Measurements from ENCODE around the gene ARHGAP26.

Gene ARHGAP26

GRCh38 chr5:143047091-143047490 lies 276.9 kb downstream of the ARHGAP26 start:
- Histone ChIP-seq H3K27me3 (ENCODE audit: control insufficient read depth in 1 of 2, insufficient read depth in 1 of 2, low read length in 2 of 2) (no peaks in the 10 kb centered on the region), H2BK15ac (ENCODE audit: low read depth, poor library complexity, severe bottlenecking) (no peak overlapping the region)
- WGBS = 100% methylated on average over 1 of the region's 1 CpG

DNA sequence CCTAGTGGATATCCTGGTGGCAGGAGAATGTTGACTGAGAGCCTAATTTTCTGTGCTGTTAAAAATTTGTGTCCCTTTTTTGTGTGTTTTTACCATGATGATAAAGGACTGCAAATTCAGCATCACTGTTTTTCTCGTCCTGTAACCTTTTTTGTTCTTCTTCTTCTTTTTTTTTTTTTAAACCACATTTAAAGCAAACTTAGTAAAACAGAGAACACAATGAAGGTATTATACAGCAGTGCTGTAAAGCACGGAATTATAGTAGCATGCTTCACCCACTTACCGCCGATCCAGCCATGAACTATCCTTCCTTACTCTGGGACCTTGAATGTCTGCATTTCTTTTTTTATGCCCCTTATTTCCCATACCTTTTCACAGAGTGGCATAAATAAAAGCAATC lies 280.0 kb downstream of the ARHGAP26 start:
- Histone ChIP-seq H3K14ac (ENCODE audit: low read length in 2 of 2) (no peak overlapping the region), H2BK120ac (ENCODE audit: low read depth, low read length) (peak overlapping the region; percentile 61), H4K8ac (ENCODE audit: low read length) (peak overlapping the region; percentile 54), H2BK5ac (ENCODE audit: low read depth, low read length, poor library complexity, severe bottlenecking) (no peak overlapping the region), H3K27me3 (ENCODE audit: control insufficient read depth in 1 of 2, insufficient read depth in 1 of 2, low read length in 2 of 2) (no peaks in the 10 kb centered on the region), H2BK15ac (ENCODE audit: low read depth, poor library complexity, severe bottlenecking) (peak overlapping the region; percentile 69), H3K4me3 (ENCODE audit: insufficient read depth in 1 of 2, low read depth in 1 of 2, low read length in 2 of 2) (no peak overlapping the region), H3K27ac (ENCODE audit: low read length, poor library complexity, severe bottlenecking) (no peak overlapping the region), H3K79me1 (replicated peaks; ENCODE audit: low read length, poor library complexity, severe bottlenecking) (peaks cover 3% of the 10 kb centered on the region), H3K4ac (ENCODE audit: low read depth in 1 of 2, low read length in 2 of 2) (peak overlapping the region in 1 of 2 experiments; percentile 81), H2BK12ac (ENCODE audit: low read length in 2 of 2) (peak overlapping the region in 1 of 2 experiments; percentile 84), H4K91ac (ENCODE audit: low read length) (no peak overlapping the region), H3K9me3 (ENCODE audit: control insufficient read depth, low read length) (no peaks in the 10 kb centered on the region), H3K4me1 (ENCODE audit: control insufficient read depth, insufficient read depth, low read depth, low read length) (peaks cover 3% of the 10 kb centered on the region), H3K9ac (ENCODE audit: low read length) (no peak overlapping the region), H3K23ac (ENCODE audit: low read length in 2 of 2) (no peak overlapping the region), H3K36me3 (ENCODE audit: control insufficient read depth in 1 of 2, insufficient read depth in 2 of 2, low read depth in 1 of 2, low read length in 2 of 2) (no peaks in the 10 kb centered on the region), H3K4me2 (ENCODE audit: low read length, poor library complexity, severe bottlenecking) (no peak overlapping the region), H2AFZ (ENCODE audit: low read depth, low read length) (no peak overlapping the region), H2AK5ac (ENCODE audit: low read length, severe bottlenecking) (peak overlapping the region; percentile 39), H3K18ac (ENCODE audit: low read depth in 1 of 2, low read length in 2 of 2) (no peak overlapping the region)
- DNase-seq = no peak
- 97% methylated on average over 4 of the region's 4 CpGs for WGBS

More at GRCh38 chr5:143047091-143047490, 276.9 kb downstream of the ARHGAP26 start:
- Histone ChIP-seq H2BK5ac (ENCODE audit: low read depth, low read length, poor library complexity, severe bottlenecking) (no peak overlapping the region), H3K36me3 (ENCODE audit: control insufficient read depth in 1 of 2, insufficient read depth in 2 of 2, low read depth in 1 of 2, low read length in 2 of 2) (no peaks in the 10 kb centered on the region), H3K4ac (ENCODE audit: low read depth in 1 of 2, low read length in 2 of 2) (no peak overlapping the region), H3K23ac (ENCODE audit: low read length in 2 of 2) (no peak overlapping the region), H3K4me1 (ENCODE audit: control insufficient read depth, insufficient read depth, low read depth, low read length) (no peaks in the 10 kb centered on the region), H2BK120ac (ENCODE audit: low read depth, low read length) (no peak overlapping the region), H2AK5ac (ENCODE audit: low read length, severe bottlenecking) (no peak overlapping the region), H3K4me3 (ENCODE audit: insufficient read depth in 1 of 2, low read depth in 1 of 2, low read length in 2 of 2) (no peak overlapping the region), H3K14ac (ENCODE audit: low read length in 2 of 2) (no peak overlapping the region), H4K8ac (ENCODE audit: low read length) (no peak overlapping the region), H3K18ac (ENCODE audit: low read depth in 1 of 2, low read length in 2 of 2) (no peak overlapping the region), H3K9ac (ENCODE audit: low read length) (no peak overlapping the region), H3K27ac (ENCODE audit: low read length, poor library complexity, severe bottlenecking) (no peak overlapping the region), H2BK12ac (ENCODE audit: low read length in 2 of 2) (no peak overlapping the region), H3K4me2 (ENCODE audit: low read length, poor library complexity, severe bottlenecking) (no peak overlapping the region), H4K91ac (ENCODE audit: low read length) (no peak overlapping the region), H2AFZ (ENCODE audit: low read depth, low read length) (no peak overlapping the region), H3K9me3 (ENCODE audit: control insufficient read depth, low read length) (no peaks in the 10 kb centered on the region), H3K79me1 (replicated peaks; ENCODE audit: low read length, poor library complexity, severe bottlenecking) (peaks cover 3% of the 10 kb centered on the region)
- no peak for DNase-seq

GRCh38 chr5:143051244-143052058 lies 281.3 kb downstream of the ARHGAP26 start:
- peak; percentile 94 for DNase-seq
- Histone ChIP-seq H2BK15ac (ENCODE audit: low read depth, poor library complexity, severe bottlenecking) (no peak overlapping the region), H3K14ac (ENCODE audit: low read length in 2 of 2) (no peak overlapping the region), H3K9me3 (ENCODE audit: control insufficient read depth, low read length) (no peaks in the 10 kb centered on the region), H3K18ac (ENCODE audit: low read depth in 1 of 2, low read length in 2 of 2) (peak overlapping the region; percentile 31 to 57), H3K4me2 (ENCODE audit: low read length, poor library complexity, severe bottlenecking) (peak overlapping the region; percentile 65), H2BK12ac (ENCODE audit: low read length in 2 of 2) (peak overlapping the region; percentile 39 to 86), H3K27ac (ENCODE audit: low read length, poor library complexity, severe bottlenecking) (peak overlapping the region; percentile 94), H3K4me1 (ENCODE audit: control insufficient read depth, insufficient read depth, low read depth, low read length) (peaks cover 3% of the 10 kb centered on the region), H3K4me3 (ENCODE audit: insufficient read depth in 1 of 2, low read depth in 1 of 2, low read length in 2 of 2) (peak overlapping the region in 1 of 2 experiments; percentile 50), H2AFZ (ENCODE audit: low read depth, low read length) (peak overlapping the region; percentile 85), H2BK120ac (ENCODE audit: low read depth, low read length) (no peak overlapping the region), H3K27me3 (ENCODE audit: control insufficient read depth in 1 of 2, insufficient read depth in 1 of 2, low read length in 2 of 2) (no peaks in the 10 kb centered on the region), H2BK5ac (ENCODE audit: low read depth, low read length, poor library complexity, severe bottlenecking) (peak overlapping the region; percentile 3), H3K79me1 (replicated peaks; ENCODE audit: low read length, poor library complexity, severe bottlenecking) (peaks cover 3% of the 10 kb centered on the region), H3K36me3 (ENCODE audit: control insufficient read depth in 1 of 2, insufficient read depth in 2 of 2, low read depth in 1 of 2, low read length in 2 of 2) (no peaks in the 10 kb centered on the region), H3K23ac (ENCODE audit: low read length in 2 of 2) (no peak overlapping the region), H2AK5ac (ENCODE audit: low read length, severe bottlenecking) (no peak overlapping the region), H4K91ac (ENCODE audit: low read length) (no peak overlapping the region), H3K9ac (ENCODE audit: low read length) (peak overlapping the region; percentile 82), H3K4ac (ENCODE audit: low read depth in 1 of 2, low read length in 2 of 2) (peak overlapping the region in 1 of 2 experiments; percentile 49), H4K8ac (ENCODE audit: low read length) (peak overlapping the region; percentile 64)
- WGBS = 31% methylated on average over 5 of the region's 7 CpGs

DNA sequence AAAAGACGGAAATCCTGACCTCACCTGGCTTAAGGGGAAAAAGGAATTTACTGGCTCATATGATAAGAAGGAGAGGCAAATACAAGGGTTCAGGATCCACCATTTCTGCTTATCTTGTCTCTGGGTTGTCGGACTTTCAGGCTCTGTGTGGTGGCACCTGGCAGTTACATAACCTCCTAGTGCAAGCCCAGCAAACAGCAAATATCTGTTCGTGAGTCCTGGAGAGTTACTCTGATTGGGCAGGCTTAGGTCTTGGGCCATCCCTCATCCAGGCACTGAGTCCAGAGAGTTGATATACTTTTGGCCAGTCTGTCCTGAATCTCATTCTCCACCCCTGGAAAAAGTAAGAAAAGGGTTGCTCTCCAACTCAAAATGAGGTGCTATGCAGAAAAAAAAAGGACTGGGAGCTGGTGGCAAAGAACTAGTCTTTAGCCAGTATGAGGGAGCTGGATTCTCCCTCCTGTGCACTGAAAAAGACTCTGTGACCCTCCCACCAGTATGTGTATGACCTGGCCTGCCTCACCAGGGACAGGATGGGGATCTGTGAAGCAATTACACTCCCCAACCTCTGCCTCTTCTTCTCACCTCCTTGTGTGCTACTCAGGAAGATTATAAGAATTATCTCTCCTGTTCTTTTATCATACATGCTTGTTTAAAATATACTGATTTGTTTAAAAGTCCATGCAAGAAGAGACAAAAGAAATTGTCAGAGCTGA lies 282.9 kb downstream of the ARHGAP26 start:
- no peak overlapping the region for H3K9ac ChIP-seq (ENCODE audit: low read length)
- no peak overlapping the region for H3K23ac ChIP-seq (ENCODE audit: low read length in 2 of 2)
- no peak overlapping the region for H2BK15ac ChIP-seq (ENCODE audit: low read depth, poor library complexity, severe bottlenecking)
- DNase-seq = no peak
- no peak overlapping the region for H2AFZ ChIP-seq (ENCODE audit: low read depth, low read length)
- no peaks in the 10 kb centered on the region for H3K36me3 ChIP-seq (ENCODE audit: control insufficient read depth in 1 of 2, insufficient read depth in 2 of 2, low read depth in 1 of 2, low read length in 2 of 2)
- H3K18ac ChIP-seq (ENCODE audit: low read depth in 1 of 2, low read length in 2 of 2) = peak overlapping the region; percentile 11 to 79
- 98% methylated on average over 3 of the region's 3 CpGs for WGBS
- peaks cover 3% of the 10 kb centered on the region for H3K79me1 ChIP-seq (replicated peaks; ENCODE audit: low read length, poor library complexity, severe bottlenecking)
- H3K27ac ChIP-seq (ENCODE audit: low read length, poor library complexity, severe bottlenecking) = no peak overlapping the region
- H3K27me3 ChIP-seq (ENCODE audit: control insufficient read depth in 1 of 2, insufficient read depth in 1 of 2, low read length in 2 of 2) = no peaks in the 10 kb centered on the region
- no peak overlapping the region for H3K4ac ChIP-seq (ENCODE audit: low read depth in 1 of 2, low read length in 2 of 2)
- H2BK12ac ChIP-seq (ENCODE audit: low read length in 2 of 2) = peak overlapping the region; percentile 10 to 77
- H3K4me3 ChIP-seq (ENCODE audit: insufficient read depth in 1 of 2, low read depth in 1 of 2, low read length in 2 of 2) = no peak overlapping the region
- no peak overlapping the region for H3K14ac ChIP-seq (ENCODE audit: low read length in 2 of 2)
- no peak overlapping the region for H2BK5ac ChIP-seq (ENCODE audit: low read depth, low read length, poor library complexity, severe bottlenecking)
- H3K4me1 ChIP-seq (ENCODE audit: control insufficient read depth, insufficient read depth, low read depth, low read length) = peaks cover 3% of the 10 kb centered on the region
- no peak overlapping the region for H4K91ac ChIP-seq (ENCODE audit: low read length)
- no peaks in the 10 kb centered on the region for H3K9me3 ChIP-seq (ENCODE audit: control insufficient read depth, low read length)
- no peak overlapping the region for H4K8ac ChIP-seq (ENCODE audit: low read length)
- no peak overlapping the region for H2BK120ac ChIP-seq (ENCODE audit: low read depth, low read length)
- H3K4me2 ChIP-seq (ENCODE audit: low read length, poor library complexity, severe bottlenecking) = no peak overlapping the region
- peak overlapping the region; percentile 99 for H2AK5ac ChIP-seq (ENCODE audit: low read length, severe bottlenecking)
